Parathyroid adenoma (tissue), 2 donors: ENCODE measurements around the gene CHID1.

Experiments used
- H2AFZ ChIP-seq: fragments of 300-600 bp; sonication (generic); one replicate; pipeline ENCODE4 v1.7.0; 2017; ENCODE audit warnings: antibody characterized with exemption, mild to moderate bottlenecking
- H3K27ac ChIP-seq: fragments of 300-600 bp; sonication (generic); one replicate; pipeline ENCODE4 v1.7.0; 2017
- H3K27me3 ChIP-seq: fragments of 300-600 bp; sonication (generic); one replicate; pipeline ENCODE4 v1.7.0; 2017; ENCODE audit warnings: low read length; ENCODE audit not compliant: control insufficient read depth, insufficient read depth
- H3K36me3 ChIP-seq: fragments of 300-600 bp; sonication (generic); one replicate; pipeline ENCODE4 v1.7.0; 2017; ENCODE audit warnings: low read length; ENCODE audit not compliant: control insufficient read depth, insufficient read depth
- H3K4me1 ChIP-seq: fragments of 300-600 bp; sonication (generic); one replicate; pipeline ENCODE4 v1.7.0; 2017; ENCODE audit warnings: control low read depth
- H3K4me2 ChIP-seq: fragments of 300-600 bp; sonication (generic); one replicate; pipeline ENCODE4 v1.7.0; 2017; ENCODE audit warnings: low read length
- H3K4me3 ChIP-seq: fragments of 300-600 bp; sonication (generic); one replicate; pipeline ENCODE4 v1.7.0; 2017; ENCODE audit warnings: low read depth, low read length
- H3K79me2 ChIP-seq: fragments of 300-600 bp; sonication (generic); one replicate; pipeline ENCODE4 v1.7.0; 2017; ENCODE audit warnings: control low read depth
- H3K9ac ChIP-seq: fragments of 300-600 bp; sonication (generic); one replicate; pipeline ENCODE4 v1.7.0; 2017; ENCODE audit warnings: mild to moderate bottlenecking
- H3K9me3 ChIP-seq: fragments of 300-600 bp; sonication (generic); one replicate; pipeline ENCODE4 v1.7.0; 2017; ENCODE audit warnings: low read length; ENCODE audit not compliant: control insufficient read depth
- CTCF ChIP-seq: fragments of 300-600 bp; sonication (generic); IDR thresholded peaks from one replicate; pipeline ENCODE4 v1.7.0; 2017; ENCODE audit warnings: antibody characterized with exemption, mild to moderate bottlenecking
- donor health status: primary hyperparathyroidism.

CHID1 gene

GRCh38 chr11:838441-839279 lies 72.0 kb downstream of the CHID1 start:
- Histone ChIP-seq H3K27me3 (no peaks in the 10 kb centered on the region), H3K9me3 (no peaks in the 10 kb centered on the region), H3K79me2 (no peaks in the 10 kb centered on the region), H3K9ac (no peak overlapping the region), H3K36me3 (no peaks in the 10 kb centered on the region), H3K4me2 (no peak overlapping the region), H3K4me1 (peaks cover 3% of the 10 kb centered on the region), H3K27ac (no peak overlapping the region), H2AFZ (no peak overlapping the region), H3K4me3 (no peak overlapping the region)
- TF ChIP-seq CTCF = no peak

- Histone ChIP-seq H3K4me1 (peaks cover 3% of the 10 kb centered on the region), H3K9me3 (no peaks in the 10 kb centered on the region), H3K36me3 (no peaks in the 10 kb centered on the region), H2AFZ (no peak overlapping the region), H3K27me3 (no peaks in the 10 kb centered on the region), H3K4me2 (no peak overlapping the region), H3K9ac (no peak overlapping the region), H3K79me2 (no peaks in the 10 kb centered on the region), H3K27ac (no peak overlapping the region), H3K4me3 (no peak overlapping the region)
- TF ChIP-seq CTCF = no peak
Measured at GRCh38 chr11:837990-838307, 72.7 kb downstream of the CHID1 start.

GRCh38 chr11:837189-837989 lies 73.2 kb downstream of the CHID1 start:
- no peak for TF ChIP-seq CTCF
- Histone ChIP-seq H3K4me2 (no peak overlapping the region), H3K4me1 (peaks cover 4% of the 10 kb centered on the region), H3K9ac (no peak overlapping the region), H3K79me2 (no peaks in the 10 kb centered on the region), H3K9me3 (no peaks in the 10 kb centered on the region), H3K27me3 (no peaks in the 10 kb centered on the region), H3K36me3 (no peaks in the 10 kb centered on the region), H2AFZ (no peak overlapping the region), H3K27ac (no peak overlapping the region), H3K4me3 (no peak overlapping the region)

- H3K79me2 ChIP-seq = no peaks in the 10 kb centered on the region
- H3K9ac ChIP-seq = no peak overlapping the region
- no peak overlapping the region for H2AFZ ChIP-seq
- H3K9me3 ChIP-seq = no peaks in the 10 kb centered on the region
- peaks cover 5% of the 10 kb centered on the region for H3K4me1 ChIP-seq
- no peak overlapping the region for H3K27ac ChIP-seq
- no peak overlapping the region for H3K4me2 ChIP-seq
- H3K36me3 ChIP-seq = no peaks in the 10 kb centered on the region
- no peak for TF ChIP-seq CTCF
- no peak overlapping the region for H3K4me3 ChIP-seq
- no peaks in the 10 kb centered on the region for H3K27me3 ChIP-seq
Measured at GRCh38 chr11:836700-837099, 73.9 kb downstream of the CHID1 start.
